GM18907 (cell line): ENCODE data around the gene GNG4.
"Not testable (repeated sequence)": the region's sequence is repeated elsewhere in the genome, so short reads cannot be mapped to it uniquely, and the experiment has no call there.

ENCODE experiments used
- ATAC-seq: cut with Tn5 transposase; IDR thresholded peaks from one replicate; pipeline ENCODE4 v1.9.1; 2021; ENCODE audit warnings: mild to moderate bottlenecking, moderate library complexity; ENCODE audit not compliant: unreplicated experiment

Gene GNG4

DNA sequence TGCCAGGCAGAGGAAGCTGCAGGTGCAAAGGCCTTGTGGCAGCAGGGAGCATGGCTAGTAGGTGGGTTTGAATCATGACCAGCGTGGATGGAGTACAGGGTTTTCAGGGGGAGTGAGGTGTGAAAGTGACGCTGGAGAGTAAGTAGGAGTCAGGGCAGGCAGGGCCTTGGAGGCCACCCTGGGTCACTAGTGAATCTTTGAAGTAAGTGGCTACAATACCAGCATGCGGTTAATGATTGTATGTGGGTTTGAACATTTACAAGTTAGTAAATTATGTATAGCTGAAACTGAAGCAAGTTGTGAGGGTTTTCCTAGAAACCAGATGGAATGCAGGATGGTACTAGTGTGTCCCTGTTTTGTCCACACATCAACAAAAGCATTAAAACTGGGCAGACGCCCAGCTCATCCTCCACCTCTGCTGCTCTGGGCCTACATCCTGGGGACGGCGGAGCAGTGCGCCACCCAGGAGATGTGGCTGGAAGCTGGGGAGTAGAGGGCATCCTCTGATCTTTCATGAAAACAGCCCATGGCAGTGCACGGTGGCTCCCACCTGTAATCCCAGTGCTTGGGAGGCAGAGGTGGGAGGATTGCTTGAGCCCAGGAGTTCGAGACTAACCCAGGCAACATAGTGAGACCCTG is 104.2 kb downstream of the GNG4 start:
- no peak for ATAC-seq

DNA sequence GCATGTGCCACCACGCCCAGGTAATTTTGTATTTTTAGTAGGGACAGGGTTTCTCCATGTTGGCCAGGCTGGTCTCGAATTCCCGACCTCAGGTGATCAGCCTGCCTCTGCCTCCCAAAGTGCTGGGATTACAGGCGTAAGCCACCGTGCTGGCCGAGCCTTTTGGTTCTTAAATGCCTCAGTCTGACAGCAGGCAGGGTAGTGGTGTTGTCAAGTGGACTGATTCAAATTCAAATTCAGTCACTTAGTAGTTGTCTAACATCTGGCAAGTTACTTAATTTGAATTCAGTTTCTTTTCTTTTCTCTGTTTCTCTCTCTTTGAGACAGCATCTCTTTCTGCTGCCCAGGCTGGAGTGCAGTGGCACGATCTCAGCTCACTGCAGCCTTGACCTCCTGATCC is 106.7 kb downstream of the GNG4 start:
- not testable (repeated sequence) for ATAC-seq

DNA sequence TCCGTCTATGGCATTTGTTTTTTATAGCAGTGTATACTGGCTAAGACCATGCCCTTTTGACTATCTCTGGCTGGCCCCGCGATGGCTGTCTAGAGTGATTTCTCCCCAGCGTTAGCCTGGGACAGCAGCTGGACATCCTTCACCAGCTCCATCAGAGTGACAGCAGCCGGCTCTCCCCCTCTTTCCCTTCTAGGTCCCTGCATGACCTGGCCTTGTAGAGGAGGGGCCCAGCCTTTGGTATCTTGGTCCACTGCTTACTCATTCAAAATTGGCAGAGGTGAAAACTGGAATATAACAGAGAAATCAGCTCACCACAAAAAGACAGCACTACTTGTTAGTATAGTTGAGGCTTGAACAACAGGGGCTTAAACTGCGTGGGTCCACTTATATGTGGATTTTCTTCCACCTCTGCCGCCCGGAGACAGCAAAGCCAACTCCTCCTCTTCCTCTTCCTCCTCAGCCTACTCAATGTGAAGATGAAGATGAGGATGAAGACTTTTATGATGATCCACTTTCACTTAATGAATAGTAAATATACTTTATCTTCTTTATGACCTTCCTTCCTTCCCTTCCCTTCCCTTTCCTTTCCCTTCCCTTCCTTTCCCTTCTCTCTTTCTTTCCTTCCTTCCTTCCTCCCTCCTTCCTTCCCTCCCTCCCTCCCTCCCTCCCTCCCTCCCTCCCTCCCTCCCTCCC is 116.0 kb downstream of the GNG4 start:
- ATAC-seq = no peak

DNA sequence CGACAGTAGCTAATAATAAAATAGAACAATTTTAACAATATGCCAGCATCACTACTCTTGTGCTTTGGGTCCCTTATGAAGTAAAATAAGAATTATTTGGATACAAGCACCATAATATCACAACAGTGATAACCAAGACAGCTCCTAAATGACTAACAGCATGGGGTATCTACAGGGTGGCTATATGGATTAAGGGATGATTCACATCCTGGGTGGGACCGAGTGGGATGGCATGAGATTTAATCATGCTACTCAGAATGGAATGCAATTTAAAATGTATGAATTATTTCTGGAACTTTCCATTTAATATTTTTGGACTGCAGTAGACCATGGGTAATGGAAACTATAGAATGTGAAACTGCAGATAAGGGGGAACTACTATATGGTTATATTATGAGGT is 117.2 kb downstream of the GNG4 start:
- no peak for ATAC-seq

DNA sequence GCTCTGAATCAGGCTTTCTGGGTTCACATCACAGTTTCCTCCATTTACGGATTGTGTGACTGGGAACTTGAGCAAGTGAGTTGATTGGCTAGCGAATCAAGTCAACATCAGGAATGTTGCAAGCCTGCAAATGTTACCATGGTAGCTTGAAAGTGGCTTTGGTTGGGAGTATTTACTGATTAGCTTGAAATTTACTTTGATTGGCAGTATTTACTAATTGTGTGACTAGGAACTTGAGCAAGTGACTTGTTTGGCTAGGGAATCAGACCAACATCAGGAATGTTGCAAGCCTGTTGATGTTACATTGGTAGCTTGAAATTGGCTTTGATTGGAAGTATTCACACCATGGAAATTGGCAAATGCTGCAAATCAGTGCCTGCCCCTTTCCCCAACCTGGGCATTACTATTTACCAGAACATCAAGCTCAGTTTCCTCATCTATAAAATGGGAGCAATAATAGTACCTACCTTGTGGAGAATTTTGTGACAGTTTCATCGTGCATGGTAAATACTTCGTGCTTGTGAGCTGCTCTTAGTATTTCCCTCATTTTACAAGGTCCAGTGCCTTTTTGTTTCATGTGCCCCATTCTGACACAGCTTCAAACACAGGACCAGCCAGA is 122.3 kb downstream of the GNG4 start:
- ATAC-seq = no peak

DNA sequence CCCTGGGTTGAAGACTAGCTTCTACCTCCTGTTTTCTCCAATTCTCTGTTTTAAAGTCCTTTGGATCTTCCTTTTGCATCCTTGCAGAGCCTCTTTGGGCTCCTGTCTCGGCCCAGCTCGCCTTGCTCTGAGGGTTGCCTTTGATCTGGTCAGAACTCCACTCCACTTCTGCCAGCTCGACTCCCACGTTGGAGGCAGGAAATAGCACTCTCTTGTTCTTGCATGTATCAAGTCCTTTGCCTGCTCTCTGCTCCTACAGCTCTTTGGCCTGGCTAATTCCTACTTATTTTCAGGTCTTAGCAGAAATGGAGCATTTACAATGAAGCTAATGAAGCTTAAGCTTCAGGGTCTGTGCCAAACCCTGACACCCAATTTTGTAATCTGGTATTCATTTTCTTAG is 124.3 kb downstream of the GNG4 start:
- no peak for ATAC-seq

DNA sequence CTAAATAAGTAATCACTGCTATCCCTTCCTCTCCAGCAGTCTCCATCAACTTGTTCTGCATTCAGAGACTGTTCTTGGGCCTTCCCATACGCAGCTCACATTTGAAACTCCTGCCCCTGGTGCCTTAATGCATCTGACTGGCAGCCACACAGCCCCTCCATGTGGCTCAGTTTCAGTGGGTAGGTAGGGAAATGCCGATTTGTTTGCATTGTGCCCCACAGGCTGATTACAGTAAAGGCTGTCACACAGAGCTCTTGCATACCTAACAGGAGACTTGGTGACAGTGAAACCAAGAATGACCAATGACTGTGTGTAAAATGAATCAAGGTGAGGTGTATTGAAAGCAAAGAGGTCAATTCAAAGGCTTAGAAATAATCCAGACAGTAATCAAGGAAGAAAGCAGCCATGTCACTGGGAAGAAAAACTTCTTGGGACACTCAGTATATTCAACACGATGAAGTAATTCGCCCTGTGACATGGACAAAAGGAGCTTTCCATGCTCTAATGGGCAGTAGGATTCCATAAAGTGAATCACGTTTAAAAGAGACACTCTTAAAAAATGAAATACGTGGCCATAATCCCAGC is 132.6 kb downstream of the GNG4 start:
- peak; percentile 87 for ATAC-seq

DNA sequence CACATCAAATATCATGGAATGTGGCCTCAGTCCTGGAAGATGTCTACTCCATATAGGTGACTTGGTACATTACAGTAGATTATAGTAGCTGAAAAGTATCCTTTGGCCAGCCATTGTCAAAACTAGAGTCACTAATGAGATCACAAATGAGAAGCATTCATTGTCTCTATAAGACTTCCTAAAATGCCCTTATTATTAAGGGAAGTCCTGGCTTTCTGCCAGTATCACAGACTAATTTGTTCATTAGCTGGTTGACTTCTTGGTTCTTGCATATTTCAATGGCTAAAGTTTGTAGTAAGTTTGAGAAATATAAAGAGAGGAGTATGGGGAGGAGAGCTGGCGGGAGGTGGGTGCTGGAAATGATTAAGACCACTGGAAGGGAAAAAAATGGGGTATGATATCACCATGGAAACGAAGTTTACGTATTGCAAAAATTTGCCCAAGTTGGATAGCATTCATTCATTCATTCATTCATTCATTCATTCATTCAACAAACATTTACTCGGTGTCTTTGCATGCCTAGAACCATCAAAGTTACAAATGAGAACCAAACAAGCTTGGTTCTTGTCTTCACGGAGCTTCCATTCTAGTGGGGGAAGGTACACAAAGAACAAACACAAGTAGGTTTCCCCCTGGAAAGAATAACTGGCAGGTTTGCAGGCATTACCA is 133.6 kb downstream of the GNG4 start:
- ATAC-seq = no peak

DNA sequence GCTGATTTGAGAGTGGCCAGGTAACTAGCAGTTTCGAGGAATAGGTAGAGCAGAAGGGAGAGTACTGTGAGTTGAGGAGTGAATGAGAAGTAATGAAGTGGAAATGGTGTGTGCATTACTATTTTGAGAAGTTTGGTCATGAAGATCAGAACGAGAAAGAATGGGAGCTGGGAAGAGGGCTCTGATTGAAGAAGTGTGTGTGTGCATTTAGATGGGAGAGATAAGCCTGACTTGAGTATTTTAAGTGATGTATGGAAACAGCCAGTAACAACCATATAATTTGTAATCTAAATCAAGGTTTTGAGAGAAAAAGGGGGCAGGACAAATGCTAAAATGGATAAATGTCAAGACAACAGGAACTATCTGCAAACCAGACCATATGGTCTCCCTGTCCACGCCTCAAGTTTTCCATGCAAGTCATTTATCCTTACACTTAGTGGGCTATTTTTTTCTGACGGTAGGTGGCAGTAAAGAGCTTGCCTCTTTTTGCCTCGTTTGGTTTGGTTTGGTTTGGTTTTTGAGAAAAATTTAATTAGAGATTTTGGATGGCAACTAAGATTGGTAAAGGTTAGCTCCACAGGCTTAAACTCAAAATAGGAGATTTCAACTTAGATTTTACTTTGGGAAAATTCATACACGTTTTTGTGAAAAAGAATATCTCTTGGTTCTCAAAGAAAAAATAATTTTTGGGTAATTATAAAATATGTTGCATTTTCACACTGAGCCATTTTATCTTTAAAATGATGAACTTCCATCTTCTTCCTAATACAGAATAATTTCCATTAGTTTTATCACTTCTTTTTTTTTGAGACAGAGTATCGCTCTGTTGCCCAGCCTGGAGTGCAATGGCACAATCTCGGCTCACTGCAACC is 135.9 kb downstream of the GNG4 start:
- no peak for ATAC-seq

DNA sequence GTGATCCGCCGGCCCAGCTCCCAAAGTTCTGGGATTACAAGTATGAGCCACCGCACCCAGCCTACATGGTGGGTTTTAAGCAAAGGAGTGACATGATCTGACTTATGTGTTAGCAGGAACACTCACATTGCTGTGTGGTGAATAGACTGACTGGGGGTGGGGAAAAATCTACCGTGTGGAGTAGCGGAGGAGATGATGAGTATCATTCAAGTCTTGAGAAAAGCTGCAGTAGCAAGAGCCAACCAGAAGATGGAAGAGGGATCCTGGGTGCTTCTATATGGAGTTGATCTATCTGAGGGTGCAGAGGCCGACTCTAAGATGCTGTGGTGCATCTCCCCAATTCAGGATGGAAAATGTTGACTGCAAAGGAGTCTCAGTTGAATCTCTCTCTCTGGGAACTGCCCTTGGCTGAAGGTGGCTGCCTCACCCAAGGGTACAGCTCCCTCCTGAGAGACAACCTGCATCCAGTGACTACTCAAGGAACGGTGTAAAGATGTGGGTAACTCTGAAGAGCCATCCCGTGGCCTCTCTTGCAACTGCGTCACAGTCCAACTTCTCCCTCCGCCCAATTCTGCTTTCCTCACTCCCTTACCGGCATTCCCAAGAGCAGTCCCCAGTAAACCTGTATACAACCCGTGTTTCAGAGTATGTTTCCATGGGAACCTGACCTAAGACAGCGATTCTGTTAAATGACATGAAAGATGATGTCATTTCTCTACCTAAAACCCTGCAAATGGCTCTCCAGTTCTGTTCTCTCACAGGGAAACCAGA is 137.9 kb downstream of the GNG4 start:
- ATAC-seq = no peak

DNA sequence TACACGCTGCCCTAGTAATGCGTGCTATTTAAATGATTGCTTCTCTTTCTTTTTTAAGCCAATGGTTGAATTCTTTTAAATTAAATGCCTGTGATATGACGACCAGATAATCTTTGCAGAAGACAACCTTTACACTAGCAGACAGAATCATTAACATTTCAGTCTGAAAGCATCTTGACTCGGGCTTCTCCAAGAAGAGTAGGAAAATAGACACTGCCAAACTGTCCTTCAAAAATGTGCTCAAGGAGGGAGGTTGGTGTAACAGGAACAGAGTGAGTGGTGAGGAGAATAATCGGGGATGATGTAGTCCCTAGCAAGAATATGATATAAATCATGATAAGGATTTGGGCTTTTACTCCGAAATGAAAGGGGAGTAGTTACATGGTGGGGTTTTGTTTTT is 138.8 kb downstream of the GNG4 start:
- ATAC-seq = no peak

DNA sequence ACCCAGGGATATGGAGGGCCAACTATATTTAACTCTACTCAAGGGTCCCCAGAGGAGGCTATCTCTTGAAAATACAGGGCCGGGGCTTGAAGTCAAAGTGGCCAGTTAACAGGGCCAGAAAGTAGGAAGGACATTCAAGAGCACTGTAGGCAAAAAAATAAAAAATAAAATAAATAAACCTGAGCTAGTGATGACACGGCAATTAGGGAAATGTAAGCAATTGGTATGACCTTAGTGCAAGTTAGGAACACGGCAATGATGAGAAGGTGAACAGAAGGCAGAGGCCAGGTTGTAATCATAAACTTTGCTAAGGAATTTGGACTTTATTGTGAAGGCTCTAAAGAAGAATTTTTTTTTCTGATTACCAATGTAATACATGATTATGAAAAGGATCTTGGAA is 142.0 kb downstream of the GNG4 start:
- no peak for ATAC-seq

DNA sequence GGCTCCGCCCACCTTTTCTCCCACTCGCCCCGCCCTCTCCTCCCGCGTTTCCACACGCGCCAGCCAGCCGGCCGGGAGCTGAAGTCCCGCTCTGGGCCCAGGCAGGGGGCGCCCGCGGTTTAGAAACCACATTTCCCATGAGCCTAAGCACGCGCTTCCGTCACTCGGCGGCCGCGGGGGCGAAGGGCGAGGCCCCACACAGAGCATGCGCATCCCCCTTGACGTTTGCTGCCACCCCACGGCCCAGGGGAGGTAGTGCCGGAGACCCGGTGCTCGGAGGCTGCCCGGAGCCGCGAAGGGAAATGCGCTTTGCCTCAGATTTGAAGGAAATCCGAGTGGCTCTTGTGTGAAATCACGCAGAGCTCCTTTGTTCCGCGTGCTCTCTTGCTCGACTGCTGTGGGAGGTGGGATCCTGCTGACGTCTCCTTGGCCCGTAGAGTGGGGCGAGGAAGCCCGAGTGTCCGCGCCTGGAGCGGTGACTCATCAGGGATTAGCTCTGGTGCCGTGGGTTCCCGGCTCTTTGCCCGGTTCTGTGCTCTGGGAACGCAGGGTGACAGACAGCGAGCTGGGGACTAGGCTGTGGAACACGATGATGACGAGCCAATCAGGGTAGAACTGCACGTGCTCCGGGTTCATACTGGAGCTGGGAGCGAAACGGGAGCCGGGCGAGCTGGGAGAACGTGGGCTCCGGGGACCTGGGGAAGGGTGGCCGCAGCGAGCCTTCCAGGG is 144.9 kb downstream of the GNG4 start:
- ATAC-seq = peak; percentile 87

DNA sequence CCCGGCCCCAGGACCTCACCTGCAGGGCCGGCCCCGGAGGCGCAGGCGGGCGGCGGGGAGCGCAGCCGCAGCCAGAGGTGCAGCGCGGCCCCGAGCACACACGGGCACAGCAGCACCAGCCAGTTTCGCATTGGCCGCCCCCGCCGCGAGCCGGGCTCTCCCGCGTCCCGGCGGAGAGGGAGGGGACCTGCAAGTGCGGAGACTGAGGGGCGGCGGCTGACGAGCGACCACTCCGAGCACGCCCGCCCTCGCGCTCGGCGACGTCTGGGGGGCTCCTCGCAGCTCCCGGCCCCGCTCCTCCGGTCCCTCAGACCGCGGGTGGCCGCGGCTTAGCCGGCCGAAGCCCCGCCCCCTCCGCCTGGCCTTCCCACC is 145.5 kb downstream of the GNG4 start, which contains the start of gene B3GALNT2:
TSS of gene B3GALNT2 (minus strand) at position 331 of the 372 bp plus-strand sequence. CDS start at position 131, 200 bp downstream.
- peak; percentile 59 for ATAC-seq

DNA sequence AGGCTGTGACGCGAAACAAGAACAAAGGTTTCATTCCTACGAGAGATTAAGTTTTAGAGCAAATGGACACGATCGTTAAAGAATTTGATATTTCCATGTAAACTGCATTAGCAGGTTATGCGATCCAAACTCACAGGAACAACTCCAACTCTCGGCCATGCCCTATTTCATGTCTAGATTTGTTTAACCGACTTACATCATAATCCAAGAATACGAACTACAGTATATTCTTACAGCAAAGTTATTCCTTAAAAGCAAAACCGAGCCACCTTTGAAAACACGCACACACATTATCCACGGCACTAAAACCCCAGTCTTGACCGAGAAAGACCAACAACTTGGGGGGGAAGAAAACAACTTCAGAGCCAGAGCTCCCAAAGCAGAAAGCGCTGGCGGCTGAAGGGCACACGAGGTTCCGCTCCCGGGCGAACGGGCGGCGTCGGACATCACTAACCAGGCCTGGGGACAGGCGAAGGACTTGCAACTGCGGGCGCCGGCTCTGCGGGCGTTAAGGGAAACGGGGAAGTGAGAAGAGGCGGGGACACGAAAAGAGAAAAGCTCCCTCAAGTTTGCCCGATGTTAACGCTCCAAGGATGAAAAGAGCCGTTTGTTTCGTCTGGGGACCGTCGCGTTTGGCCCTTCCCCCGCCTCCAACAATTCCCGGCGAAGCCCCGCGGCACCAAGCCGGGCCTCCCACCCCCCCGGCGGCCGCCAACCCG is 146.0 kb downstream of the GNG4 start:
- peak; percentile 26 for ATAC-seq

DNA sequence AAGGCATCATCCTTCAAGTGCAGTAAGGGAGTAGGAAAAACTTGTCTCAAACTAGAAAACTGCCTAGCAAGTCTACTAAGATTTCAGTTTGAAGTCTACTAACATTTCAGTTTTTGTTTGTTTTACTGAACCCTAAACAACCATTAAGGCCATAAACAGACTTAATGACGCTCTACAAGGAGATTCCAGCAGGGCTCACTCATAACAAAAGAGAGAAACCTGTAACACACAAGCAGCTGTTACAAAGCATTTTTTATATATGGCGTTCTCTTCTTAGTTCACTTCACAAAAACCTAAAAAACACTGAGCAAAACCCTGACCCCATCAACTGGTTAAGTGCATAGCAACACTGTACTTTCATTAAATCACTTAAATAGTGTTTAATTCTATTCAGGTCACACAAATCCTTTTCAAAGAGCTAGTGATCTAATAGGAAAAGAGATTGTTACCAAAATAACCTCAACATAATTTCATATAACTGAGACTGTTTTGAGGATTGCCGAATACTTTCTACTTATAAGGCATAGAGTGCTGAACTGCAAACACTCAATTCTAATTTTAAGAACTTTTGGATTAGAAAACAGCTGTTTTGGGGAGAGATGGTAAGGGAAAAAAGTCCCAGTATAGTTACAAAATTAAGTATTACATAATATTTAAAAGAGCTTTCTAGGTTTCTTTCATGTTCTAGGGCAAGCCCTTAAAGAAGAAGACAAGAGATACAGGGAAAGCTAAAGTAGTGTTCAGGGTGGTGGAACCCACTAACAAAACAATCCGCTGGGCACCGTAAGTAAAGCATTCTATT is 146.8 kb downstream of the GNG4 start:
- ATAC-seq = no peak

DNA sequence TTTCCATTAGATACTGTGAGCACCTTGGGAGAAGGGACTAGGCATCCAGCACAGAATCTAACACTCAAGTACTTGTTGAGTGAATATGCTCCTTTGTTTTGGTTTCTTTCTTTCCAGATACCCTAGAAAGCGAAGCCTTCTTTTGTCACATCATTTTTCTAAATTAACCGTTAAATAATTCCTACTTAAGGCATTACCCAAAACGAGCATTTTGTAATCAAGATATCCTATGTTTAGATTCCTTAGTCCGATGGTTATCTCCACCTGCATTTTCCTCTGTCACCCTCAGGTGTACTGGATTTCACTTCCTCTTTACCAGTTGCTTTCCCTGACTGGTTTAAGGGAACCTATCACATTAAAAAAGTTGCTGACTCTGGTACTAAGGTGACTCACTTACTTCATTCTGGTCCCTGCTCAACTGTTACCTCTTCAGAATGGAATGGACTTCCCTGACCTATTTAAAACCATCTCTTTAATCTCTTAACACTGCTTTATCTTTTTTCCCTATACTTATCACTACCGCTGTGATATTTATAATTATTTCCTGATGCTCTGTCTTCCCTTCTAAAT is 148.5 kb downstream of the GNG4 start:
- ATAC-seq = no peak
